Liver (tissue), 3 donors: ENCODE results near the gene ELF4.

Experiments
- JUND ChIP-seq, 2 donors: IDR thresholded peaks; 2 replicates each; pipeline ENCODE4 v1.6.1; 2016; ENCODE audit warnings: antibody characterized with exemption in 2 of 2
- SP1 ChIP-seq: IDR thresholded peaks from 2 replicates; pipeline ENCODE4 v1.6.1; 2018; ENCODE audit warnings: antibody characterized with exemption, mild to moderate bottlenecking
- YY1 ChIP-seq: IDR thresholded peaks from 2 replicates; pipeline ENCODE4 v1.6.1; 2016; ENCODE audit warnings: antibody characterized with exemption, mild to moderate bottlenecking
- TF ChIP-seq, protein P1 (sequence below): fragments of 150-350 bp; IDR thresholded peaks from 2 replicates; pipeline ENCODE4 v1.5.1; 2017; ENCODE audit warnings: improper control_type of control experiment, low read depth, low read length; ENCODE audit not compliant: missing input control
- donor health status: healthy.
- donor health status: healthy.

DNA sequence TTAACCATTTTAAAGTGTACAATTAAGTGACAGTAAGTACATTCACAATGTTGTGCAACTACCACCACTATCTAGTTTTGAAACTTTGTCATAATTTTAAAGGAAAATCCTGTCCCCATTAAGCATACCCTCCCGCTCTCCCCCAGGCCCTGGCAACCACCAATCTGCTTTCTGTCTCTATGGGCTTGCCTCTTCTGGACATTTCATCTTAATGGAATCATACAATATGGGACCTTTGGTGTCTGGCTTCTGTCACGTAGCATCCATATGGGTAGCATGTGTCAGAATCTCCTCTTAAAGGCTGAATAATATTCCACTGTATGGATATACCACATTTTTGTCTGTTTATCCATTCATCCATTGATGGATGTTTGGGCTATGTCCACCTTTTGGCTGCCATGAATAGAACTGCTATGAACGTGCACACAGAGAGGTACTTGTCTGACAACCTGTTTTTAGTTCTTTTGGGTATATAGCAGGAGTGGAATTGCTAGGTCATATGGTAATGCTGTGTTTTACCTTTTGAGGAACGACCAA is 61.5 kb downstream of the ELF4 start:
- TF ChIP-seq, protein P1, sequence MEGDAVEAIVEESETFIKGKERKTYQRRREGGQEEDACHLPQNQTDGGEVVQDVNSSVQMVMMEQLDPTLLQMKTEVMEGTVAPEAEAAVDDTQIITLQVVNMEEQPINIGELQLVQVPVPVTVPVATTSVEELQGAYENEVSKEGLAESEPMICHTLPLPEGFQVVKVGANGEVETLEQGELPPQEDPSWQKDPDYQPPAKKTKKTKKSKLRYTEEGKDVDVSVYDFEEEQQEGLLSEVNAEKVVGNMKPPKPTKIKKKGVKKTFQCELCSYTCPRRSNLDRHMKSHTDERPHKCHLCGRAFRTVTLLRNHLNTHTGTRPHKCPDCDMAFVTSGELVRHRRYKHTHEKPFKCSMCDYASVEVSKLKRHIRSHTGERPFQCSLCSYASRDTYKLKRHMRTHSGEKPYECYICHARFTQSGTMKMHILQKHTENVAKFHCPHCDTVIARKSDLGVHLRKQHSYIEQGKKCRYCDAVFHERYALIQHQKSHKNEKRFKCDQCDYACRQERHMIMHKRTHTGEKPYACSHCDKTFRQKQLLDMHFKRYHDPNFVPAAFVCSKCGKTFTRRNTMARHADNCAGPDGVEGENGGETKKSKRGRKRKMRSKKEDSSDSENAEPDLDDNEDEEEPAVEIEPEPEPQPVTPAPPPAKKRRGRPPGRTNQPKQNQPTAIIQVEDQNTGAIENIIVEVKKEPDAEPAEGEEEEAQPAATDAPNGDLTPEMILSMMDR, result no peak
- TF ChIP-seq JUND (IDR thresholded peaks at IDR 0.05), result no peak
- no peak for TF ChIP-seq SP1
- TF ChIP-seq YY1, result no peak
